PFSK-1 (cell line): ENCODE results near the gene SAFB.

Source experiments
- POLR2AphosphoS5 ChIP-seq: IDR thresholded peaks from 2 replicates; pipeline ENCODE4 v1.6.1; 2012; ENCODE audit warnings: low read depth, mild to moderate bottlenecking, control low read depth, low read length, moderate library complexity
- REST ChIP-seq, 2 experiments: IDR thresholded peaks; 2 replicates each; pipeline versions ENCODE4 v1.6.1 to v1.8.0; 2011 to 2012; ENCODE audit warnings: low read depth in 2 of 2, low read length in 2 of 2, control low read depth in 1 of 2, inconsistent platforms in 1 of 2, mild to moderate bottlenecking in 1 of 2, moderate library complexity in 1 of 2; ENCODE audit not compliant: insufficient read depth in 1 of 2
- SIN3A ChIP-seq: IDR thresholded peaks from 2 replicates; pipeline ENCODE4 v1.6.1; 2012; ENCODE audit warnings: mild to moderate bottlenecking, low read length, moderate library complexity, borderline replicate concordance; ENCODE audit not compliant: insufficient read depth
- TAF1 ChIP-seq: IDR thresholded peaks from 2 replicates; pipeline ENCODE4 v1.6.1; 2012; ENCODE audit warnings: low read length, control low read depth, borderline replicate concordance; ENCODE audit not compliant: insufficient read depth

- TF ChIP-seq TAF1, result peak; percentile 71
- peak; percentile 86 for TF ChIP-seq POLR2AphosphoS5
- no peak for TF ChIP-seq REST (IDR thresholded peaks at IDR 0.05; ENCODE audit: insufficient read depth in 1 of 2, low read depth in 2 of 2, low read length in 2 of 2)
- peak; percentile 33; the same call in 1 of the 2 replicates for TF ChIP-seq SIN3A
Observed at GRCh38 chr19:5680437-5681368, 57.8 kb downstream of the SAFB start, which contains the start of the genes HSD11B1L and MICOS13.
